GM18508 (cell line): Measurements from ENCODE around the gene GPR183.

Experiments used
- ATAC-seq: cut with Tn5 transposase; IDR thresholded peaks from one replicate; pipeline ENCODE4 v1.9.1; 2021; ENCODE audit warnings: moderate number of reproducible peaks; ENCODE audit not compliant: insufficient read depth, unreplicated experiment

Gene GPR183

DNA sequence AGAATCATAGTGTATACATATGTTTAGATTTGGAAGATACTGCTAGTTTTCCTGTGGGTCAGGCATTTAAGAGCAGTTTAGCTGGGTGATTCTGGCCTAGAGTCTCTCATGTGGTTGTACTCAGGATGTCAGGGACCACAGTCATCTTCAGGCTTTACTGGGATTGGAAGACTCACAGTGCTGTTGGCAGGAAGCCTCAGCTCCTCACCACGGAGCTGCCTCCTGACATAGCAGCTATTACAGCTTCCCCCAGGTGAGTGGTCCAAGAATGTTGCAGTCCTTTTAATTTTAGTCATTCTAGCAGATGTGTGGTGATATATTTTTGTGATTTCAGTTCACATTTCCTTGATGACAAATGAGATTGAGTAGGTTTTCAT, 32.1 kb downstream of the GPR183 start:
- ATAC-seq: no peak

DNA sequence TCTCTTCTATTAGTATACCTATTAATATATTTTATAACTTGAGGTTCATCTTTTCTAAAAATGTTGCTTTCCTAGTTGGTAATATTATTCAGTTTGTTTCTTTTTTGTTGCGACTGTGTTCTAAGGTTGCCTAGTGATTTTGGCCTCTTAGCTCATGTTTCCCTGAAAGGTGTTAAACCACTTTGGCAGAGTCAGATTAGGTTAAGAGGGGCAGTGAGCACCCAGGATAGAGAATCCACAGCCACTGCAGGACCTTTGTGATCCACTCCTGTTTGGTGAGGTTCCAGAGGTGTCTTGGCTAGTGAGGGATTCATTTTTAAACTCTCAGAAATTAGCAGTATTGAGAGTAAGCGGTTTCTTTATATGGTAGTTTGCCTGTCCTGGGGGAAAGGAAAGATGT, 34.1 kb downstream of the GPR183 start:
- no peak for ATAC-seq

DNA sequence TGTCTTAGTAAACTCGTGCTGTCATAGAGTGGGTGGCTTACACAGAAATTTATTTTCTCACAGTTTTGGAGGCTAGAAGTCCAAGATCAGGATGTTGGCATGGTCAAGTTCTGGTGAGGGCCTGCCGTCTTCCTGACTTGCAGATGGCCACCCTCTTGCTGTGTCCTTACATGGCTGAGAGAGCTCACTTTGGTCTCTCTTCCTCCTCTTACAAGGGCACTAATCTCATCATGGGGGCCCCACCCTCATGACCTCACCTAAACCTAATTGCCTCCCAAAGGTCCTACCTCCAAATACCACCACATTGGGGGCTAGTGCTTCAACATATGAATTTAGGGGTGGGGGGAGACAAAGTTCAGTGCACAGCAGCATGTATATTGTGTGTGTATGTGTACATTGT, 34.7 kb downstream of the GPR183 start:
- no peak for ATAC-seq

DNA sequence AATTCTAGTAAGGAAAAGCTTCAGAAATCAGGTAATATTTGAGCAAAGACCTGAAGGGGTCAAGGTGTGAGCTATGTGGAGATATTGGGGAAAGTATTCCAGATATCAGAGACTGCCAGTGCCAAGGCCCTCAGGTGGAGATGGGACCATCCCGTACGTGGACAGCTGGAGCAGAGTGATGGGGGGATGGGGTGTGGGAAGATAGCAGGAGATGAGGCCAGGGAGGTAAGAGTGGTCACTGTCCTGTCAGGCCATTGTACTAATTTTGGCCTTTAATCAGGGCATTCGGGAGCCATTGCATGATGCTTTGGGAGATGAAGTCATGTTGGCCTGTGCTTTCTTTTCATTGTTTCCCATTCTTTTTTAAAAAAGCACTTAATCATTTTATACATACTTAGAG, 36.0 kb downstream of the GPR183 start:
- ATAC-seq: no peak

DNA sequence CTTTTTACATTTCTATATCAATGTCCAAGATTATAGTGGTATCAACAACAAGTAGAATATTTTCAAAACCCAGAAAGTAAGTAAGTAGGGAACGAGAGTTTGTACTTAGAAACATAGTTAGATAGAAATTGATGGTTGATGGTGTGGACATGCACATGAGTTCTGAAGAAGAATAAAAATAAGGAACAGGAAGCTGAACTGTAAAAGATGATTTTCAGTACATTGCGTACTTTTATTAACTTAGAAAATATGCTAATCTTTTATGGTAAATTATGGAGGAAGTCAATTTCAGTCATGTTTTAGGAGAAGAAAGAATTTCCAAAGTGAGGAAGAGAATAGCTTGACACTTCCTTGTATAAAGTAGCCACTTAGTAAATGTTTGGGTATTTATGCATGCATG, 36.7 kb downstream of the GPR183 start:
- no peak for ATAC-seq

DNA sequence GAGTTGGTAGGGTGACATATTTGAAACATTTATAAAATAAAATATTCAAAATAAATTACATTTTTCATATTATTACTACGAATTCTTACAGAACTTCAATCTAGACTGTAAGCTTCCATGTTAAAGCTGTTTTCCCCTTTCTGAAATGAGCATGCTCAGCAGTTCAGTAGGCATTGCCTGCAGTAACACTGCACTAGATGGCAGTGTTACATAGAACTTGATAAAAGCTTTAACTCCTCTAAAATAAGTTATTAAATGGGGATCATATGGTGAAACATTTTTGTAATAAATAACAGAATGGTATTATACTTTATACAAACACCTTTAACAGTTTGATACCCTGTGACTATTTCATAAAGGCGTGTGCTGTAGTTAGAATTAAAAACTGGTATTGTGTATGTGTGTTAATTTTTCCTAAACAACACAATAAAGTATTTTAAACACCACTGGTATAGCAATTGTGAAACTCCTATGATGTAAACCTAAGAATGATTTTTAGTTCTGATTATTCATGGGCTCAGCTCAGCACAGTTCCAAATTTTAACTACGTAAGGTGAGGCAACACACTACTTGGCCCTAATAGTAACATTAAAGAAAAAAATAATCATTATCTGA, 37.5 kb downstream of the GPR183 start:
- ATAC-seq: no peak

DNA sequence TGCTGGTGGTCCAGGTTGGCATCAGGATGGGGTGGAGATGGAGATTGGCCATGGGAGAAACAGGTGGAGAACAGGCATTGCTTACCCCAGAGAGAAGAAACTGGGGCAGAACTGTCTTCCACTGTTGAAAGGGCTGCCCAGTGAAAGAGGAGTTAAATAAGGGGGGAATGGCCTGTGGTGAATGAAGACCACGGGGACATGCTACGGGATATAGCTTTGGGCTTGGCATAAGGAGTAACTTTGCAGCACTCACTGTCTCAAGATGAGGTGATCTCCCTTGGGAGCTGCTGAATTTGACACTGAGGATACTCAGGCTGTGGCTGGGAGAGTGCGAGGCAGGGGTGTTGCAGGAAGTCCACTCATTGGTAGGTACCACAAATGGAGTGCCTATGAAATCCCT, 38.4 kb downstream of the GPR183 start:
- ATAC-seq: no peak

DNA sequence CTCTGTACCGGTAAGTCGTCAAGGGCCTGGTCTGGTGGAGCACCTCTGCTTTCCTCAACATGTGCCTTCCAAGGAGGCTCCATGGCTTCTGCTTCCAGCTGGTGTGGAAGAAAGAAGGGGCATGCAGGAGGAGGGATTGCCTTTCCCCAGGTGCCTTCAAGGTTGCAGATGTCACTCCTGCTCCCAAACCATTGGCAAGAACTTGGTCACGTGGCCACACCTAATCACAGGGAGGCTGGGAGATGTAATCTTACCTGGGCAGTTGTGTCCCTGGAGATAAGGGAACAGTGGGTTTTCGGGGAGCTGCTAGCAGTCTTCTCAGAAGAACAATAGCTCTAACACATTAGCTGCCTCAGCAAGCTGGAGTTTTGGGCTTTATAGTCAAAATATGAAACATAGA, 39.3 kb downstream of the GPR183 start:
- ATAC-seq: no peak

DNA sequence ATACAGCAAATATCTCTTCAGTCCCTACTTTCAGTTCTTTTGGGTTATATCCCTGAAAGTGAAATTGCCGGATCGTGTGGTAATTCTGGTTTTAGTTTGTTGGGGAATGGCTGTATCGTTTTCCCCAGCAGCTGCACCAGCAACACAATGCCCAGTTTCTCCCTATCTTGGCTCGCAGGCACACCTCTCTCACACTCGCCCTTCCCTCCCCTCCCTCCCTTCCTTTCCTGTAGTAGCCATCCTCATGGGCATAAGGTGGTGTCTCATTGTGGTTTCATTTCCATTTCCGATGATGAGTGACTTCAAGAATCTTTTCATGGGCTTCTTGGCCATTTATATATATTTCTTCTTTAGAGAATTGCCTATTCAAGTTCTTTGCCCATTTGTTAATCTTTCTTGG, 40.4 kb downstream of the GPR183 start:
- no peak for ATAC-seq

DNA sequence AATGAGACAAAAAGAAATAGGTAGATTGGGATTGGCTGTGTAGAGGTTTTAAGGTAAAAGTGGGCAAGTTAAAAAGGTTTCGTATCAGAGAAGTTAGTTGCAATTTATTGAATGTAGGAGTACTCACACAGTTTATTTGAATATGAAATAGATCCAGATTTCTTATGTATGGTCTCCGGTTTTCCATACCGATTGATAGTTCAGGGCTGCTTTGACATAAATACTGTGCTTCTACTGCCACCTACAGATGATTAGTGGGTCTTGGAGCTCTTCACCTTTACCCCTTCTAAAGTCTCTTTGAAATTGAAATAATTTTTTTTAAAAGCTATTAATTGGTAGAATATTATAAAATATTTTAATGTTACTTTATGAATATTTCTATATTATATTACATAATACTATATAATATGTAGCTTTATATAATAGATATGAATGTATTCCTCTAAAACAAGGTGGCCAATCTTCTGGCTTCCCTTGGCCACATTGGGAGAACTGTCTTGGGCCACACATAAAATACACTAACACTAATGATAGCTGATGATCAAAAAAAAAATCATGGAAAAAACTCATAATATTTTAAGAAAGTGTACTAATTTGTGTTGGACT, 41.3 kb downstream of the GPR183 start:
- no peak for ATAC-seq

DNA sequence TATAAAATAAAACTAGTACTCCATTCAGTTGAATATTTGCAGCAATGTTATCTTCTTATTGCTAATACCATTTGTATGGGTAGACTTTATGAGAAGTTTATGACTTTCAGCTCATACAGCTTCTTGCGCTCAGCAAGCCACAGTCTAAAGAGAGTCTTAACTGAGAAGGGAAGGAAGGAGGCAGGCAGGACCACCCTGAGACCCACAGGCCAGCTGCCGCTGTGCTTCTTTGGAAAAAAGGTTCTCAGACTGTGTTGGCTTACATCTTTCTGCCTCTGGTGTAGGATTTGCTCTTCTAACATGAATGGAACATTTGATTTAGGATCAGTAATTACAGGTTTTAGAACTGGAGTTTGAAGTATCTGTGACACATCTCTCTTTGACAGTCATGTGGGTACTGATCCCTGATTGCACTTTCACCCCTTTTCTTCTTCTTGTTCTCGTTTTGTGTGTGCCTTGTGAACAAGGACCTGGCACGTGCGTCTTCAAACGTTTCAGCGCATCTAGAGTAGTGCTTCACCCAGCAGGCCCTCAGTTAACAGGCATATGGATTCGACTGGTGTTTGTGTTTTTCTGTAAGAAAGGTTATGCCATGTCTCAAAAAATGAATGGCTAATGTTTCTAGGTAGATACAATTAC, 41.9 kb downstream of the GPR183 start:
- no peak for ATAC-seq

DNA sequence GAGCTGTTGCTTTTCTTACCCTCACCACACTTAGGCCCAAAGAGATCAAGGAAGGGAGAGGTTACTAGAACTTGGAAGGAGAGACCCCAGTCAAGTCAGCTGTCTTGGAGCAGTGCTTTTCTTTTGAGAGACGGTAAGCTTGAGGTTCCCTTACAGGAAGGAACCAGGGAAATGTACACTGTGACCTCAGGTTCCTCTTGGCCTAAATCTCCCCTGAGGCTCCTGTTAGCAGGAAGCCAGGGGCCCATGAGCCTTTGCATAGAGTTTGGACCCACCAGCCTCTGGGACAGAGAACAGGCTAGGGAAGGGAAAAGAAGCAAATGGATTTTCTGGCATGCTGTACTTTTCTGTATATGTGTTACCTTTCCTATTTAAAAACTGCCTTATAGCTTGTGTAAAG, 43.1 kb downstream of the GPR183 start:
- ATAC-seq: no peak

DNA sequence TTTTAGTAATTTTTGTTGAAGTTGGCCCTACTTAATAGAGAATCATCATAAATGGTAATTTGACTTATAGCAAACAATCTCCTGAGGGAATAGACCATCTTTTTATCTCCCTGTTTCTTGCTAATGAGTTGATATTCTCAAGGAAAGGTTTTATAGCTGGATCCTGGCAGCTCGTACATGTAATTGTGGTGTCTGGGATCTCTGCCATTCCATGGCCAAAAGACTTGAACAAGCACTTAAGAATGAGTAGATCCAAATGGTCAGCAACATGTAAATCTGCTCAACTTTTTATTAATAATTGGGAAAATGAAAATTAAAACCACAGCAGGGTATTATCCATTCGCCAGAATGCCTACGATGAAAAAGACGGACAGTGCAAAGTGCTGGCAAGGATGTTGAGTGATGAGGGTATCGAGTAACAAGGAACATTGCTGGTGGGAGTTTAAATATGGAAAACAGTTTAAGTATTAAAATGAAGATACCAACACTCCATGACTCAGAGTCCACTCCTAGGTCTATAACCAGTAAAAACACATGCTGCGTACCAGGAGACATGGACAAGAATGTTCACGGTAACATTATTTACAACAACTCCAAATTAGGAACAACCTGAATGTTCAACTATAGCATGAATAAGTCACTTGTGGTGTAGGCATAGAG, 43.9 kb downstream of the GPR183 start:
- ATAC-seq: no peak

DNA sequence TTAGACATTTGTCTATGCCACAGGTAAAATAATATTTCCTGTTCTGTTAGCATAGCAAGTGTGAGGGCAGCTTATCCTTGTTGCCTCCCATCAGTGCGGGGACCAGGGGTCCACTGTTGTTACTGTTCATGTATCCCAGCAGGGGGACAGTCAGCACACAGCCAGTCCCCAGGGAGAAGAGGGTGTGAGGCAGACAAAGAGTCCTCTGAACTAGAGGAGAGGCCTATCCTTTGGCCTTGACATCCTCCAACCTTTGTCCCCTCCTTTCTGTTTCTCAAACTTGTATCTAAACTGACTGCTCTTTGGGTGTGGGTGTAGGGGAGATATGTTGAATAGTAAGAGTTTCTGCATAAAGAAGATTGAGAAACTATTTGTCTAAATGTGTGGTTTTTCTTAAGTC, 46.1 kb downstream of the GPR183 start:
- no peak for ATAC-seq

DNA sequence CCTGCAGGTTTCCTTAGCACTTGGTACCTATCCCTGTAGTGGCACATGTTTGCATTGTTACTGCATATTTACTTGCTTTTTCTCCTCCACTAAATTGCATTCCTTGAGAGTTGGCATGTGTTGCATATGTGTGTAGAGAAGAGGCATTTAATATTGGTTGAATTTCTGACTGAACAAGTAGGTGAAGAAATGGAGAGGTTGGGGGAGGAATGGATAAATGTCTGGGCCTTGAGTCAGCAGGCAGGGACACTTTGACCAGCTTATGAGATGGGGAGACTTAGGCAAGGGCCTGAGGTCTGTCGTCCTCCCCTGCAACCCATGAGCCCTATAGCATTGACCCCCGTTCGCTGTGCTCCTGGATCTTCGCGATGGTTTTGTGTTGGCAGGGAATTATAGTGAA, 47.0 kb downstream of the GPR183 start:
- no peak for ATAC-seq

DNA sequence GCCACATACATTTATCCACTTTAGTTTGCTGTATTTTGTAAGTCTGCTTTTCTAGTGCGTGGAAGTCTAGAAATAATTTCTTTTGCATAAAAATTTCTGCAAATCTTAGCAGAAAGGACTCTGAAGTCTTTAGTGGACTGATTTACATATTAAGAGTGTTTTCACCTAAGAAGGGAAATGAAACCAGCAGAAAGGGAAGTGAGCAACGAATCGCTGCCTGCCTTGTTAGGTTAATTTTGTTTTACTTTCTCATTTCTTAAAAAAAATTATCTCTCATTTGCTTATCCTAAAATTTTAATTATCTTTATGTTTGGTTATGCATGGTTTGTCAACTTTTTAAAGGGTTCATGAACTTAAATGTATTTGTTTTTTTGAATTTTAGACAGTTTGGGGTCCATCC, 48.3 kb downstream of the GPR183 start:
- ATAC-seq: no peak

DNA sequence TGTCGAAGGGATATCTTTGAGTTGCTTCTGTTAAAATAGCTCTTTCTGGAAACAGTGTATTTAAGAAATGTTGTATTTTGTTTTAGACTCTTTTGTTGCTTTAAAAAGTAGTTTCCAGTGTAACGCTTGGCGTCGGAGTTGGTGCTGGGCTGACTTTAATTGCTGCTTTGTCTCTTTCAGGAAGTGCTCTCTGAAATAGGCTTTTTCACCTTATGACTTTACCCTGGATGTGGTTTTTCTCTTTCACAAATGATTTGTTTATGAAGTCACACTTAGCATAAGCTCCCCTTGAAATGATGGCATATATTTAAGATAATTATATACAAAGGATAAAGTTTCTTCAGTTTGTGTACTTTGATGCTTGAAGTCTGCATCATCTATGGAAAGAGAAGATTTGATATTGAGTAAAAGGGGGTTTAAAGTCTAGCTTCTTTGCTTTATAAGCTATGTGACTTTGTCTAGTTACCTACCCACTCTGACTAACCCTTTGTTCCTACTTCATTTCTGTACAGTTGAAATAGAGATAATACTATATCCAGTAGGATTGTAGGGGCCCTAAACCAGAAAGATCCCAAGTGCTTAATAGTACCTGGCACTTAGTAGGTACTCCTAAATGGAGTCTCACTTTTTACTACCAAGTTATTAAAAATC, 48.9 kb downstream of the GPR183 start, which contains the start of gene GPR18:
GPR18 (minus strand) TSS at position 170 of the 651 bp plus-strand sequence. CDS start 2,507 bp downstream, outside the sequence.
- ATAC-seq: peak; percentile 93

DNA sequence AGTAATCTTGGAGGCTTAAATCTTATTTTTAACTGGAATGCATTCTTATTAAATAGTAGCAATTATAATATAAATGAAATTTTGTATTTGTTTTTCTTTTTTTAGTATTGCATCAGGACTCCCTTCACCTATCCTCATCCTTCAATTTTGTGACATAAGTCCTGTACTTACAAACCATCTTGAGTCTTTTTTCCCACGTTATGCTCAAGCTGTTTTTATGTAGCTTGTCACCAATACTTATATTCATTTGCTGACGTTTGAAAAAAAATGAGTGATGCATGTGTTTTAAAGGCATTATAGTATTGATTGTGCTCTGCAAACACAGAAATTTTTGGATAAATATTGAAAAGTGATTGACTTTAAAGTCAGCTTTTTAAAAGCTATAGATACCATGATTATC, 49.9 kb downstream of the GPR183 start:
- no peak for ATAC-seq

DNA sequence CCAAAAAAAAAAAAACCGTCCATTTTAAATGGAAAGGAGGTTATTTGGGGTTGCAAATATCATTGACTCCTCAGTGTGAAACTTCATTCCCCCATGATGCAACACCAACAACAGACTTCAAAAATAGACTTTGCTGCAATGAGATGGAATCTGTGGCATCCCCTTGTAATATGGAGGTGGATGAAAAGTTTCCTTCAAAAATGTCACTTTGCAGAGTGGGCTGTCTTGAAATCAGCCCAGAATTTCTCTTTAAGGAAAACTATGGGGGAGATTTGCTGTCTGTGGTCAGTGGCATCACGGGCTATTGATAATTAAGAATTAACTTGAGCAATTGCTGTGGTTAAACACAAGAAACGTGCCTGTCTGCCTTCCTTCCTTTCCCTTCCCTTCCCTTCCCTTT, 50.5 kb downstream of the GPR183 start:
- no peak for ATAC-seq

DNA sequence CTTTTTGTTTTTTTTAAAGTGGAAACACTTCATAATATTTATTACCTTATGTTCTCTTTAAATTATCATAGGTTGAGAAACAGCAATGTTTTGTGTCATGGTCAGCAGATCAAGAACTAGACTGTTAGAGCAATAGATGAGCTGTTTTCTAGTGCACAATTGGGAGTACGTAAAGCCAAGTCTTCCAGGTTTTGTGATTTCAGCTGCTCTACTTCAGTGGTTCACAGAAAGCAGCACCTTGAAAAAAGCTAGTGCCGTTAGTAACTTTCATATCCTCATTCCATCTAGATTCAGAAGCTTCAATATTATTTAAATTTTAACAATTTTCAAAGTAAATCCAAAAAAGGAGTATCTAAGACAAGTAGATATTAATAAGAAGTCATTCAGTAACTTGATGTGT, 50.9 kb downstream of the GPR183 start:
- no peak for ATAC-seq

DNA sequence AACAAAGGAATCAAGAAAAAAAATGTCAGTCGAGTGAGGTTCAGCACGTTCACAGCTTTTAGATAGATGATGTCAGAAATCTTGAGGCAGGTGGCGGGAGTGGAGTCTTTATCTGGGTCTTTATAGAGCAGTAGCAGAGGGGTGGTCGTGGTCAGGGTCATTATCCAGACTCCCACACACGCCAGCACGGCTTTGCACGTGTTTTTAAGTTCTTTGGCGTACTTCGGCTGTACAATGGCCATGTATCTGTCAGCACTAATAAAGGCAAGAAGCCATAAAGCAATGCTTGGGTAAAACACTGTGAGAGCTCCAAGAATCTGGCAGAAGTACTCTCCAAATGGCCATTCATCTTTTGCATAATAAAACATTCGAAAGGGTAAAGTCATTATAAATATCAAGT, 51.9 kb downstream of the GPR183 start:
- ATAC-seq: no peak
